Small intestine (tissue), 7 donors: ENCODE measurements around the gene PDXP. TPM values are rescaled to one million over a fixed set of nuclear protein-coding genes. Genes with fewer than 3 reads are reported as not detected.

Source experiments
- DNase-seq, 2 donors: peaks; one replicate each; pipeline versions ENCODE4 v3.0.0 to v3.0.0-alpha.2; 2013
- FAIRE-seq: peaks from 2 replicates; lab custom pipeline; 2012; peaks lifted over from hg19 to GRCh38; lab: Jason Lieb, UNC
- H3K27ac ChIP-seq, 3 donors: one replicate each; pipeline ENCODE4 v1.5.1; 2013; ENCODE audit warnings: low read length in 2 of 3, mild to moderate bottlenecking in 2 of 3, control low read depth in 1 of 3, inconsistent platforms in 1 of 3, low read depth in 1 of 3, moderate library complexity in 1 of 3
- H3K27me3 ChIP-seq, 3 donors: one replicate each; pipeline ENCODE4 v1.6.1; 2013; ENCODE audit warnings: low read length in 3 of 3, inconsistent platforms in 1 of 3; ENCODE audit not compliant: control insufficient read depth in 3 of 3, insufficient read depth in 3 of 3
- H3K36me3 ChIP-seq, 3 donors: one replicate each; pipeline ENCODE4 v1.6.1; 2013; ENCODE audit warnings: low read length in 3 of 3, inconsistent platforms in 1 of 3, low read depth in 1 of 3, mild to moderate bottlenecking in 1 of 3, moderate library complexity in 1 of 3; ENCODE audit not compliant: control insufficient read depth in 3 of 3, insufficient read depth in 2 of 3
- H3K4me1 ChIP-seq, 3 donors: one replicate each; pipeline ENCODE4 v1.6.1; 2013; ENCODE audit warnings: low read length in 2 of 3, inconsistent platforms in 1 of 3, low read depth in 1 of 3, mild to moderate bottlenecking in 1 of 3, moderate library complexity in 1 of 3; ENCODE audit not compliant: control insufficient read depth in 3 of 3, insufficient read depth in 2 of 3
- H3K4me3 ChIP-seq, 3 donors: one replicate each; pipeline ENCODE4 v1.5.1; 2013; ENCODE audit warnings: low read length in 3 of 3, control low read depth in 1 of 3, inconsistent platforms in 1 of 3, low read depth in 1 of 3, mild to moderate bottlenecking in 1 of 3, moderate library complexity in 1 of 3
- H3K9me3 ChIP-seq, 2 donors: one replicate each; pipeline ENCODE4 v1.6.1; 2013; ENCODE audit warnings: low read depth in 1 of 2, low read length in 1 of 2; ENCODE audit not compliant: control insufficient read depth in 2 of 2, insufficient read depth in 1 of 2
- WGBS, 3 donors: extraction: QIAGEN DNeasy Blood & Tissue Kit; methylation state at CpG; one replicate each; pipeline ENCODE4 v1.1.7; 2013; 5-methylcytosine and 5-hydroxymethylcytosine counted together
- polyA plus RNA-seq, 4 donors: library from polyadenylated mRNA; stranded (reverse) in 3 of 4; unstranded in 1 of 4; fragments of 200-250 nt in 3 of 4; fragments of 120-200 nt in 1 of 4; gene quantifications; one replicate each; pipeline versions ENCODE4 v1.2.1 to v1.2.3, GENCODE V29; 2013
- donor health status: healthy with polysubstance abuse.
- donor health status: control.
- donor health status: control.
- donor health status: Bipolar disorder and iron deficiency.
- donor health status: healthy.

PDXP gene
- polyA plus RNA-seq, 4 donors: 24.1 to 98.6 (median 57.3) TPM

DNA sequence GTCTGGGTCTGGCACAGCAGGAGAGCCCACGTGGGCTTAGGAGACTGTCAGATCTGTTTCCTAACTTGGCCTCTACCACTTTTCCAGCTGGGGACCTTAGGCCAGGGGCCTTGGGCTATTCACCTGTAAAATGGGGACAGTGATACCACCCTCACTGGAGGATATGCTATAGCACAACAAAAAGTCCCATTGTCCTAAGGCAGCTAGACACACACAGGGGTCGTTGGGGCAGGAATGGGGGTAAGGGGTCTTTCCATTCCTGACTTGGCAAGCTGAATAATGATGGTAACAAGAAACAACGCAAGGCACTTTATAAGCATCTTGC is 21.6 kb upstream of the PDXP start:
- WGBS, 3 donors: 46 to 61% (median 59%) methylated on average over 3 of the region's 3 CpGs
- no peaks in the 10 kb centered on the region for H3K9me3 ChIP-seq
- H3K36me3 ChIP-seq: peaks cover 0 to 56% (median 0%) of the 10 kb centered on the region in 3 donors
- peak overlapping the region; percentile 55 to 96 (median 72) for H3K27ac ChIP-seq
- peaks cover 18 to 85% (median 30%) of the 10 kb centered on the region in 3 donors for H3K4me1 ChIP-seq
- DNase-seq (no peak), FAIRE-seq (no peak)
- H3K27me3 ChIP-seq: no peaks in the 10 kb centered on the region
- no peak overlapping the region for H3K4me3 ChIP-seq

GRCh38 chr22:37638391-37639069 is 20.0 kb upstream of the PDXP start:
- Histone ChIP-seq H3K9me3 (no peaks in the 10 kb centered on the region), H3K27ac (peak overlapping the region; percentile 91 to 96 (median 92)), H3K4me3 (peak overlapping the region in 2 of 3 donors; percentile 78 to 81), H3K27me3 (no peaks in the 10 kb centered on the region), H3K36me3 (peaks cover 0 to 58% (median 0%) of the 10 kb centered on the region in 3 donors), H3K4me1 (peaks cover 12 to 84% (median 30%) of the 10 kb centered on the region in 3 donors)
- DNase-seq (peak; percentile 93 to 98), FAIRE-seq (no peak)
- 5 to 29% (median 19%) methylated on average over 11 of the region's 11 CpGs for WGBS, 3 donors

- peak; percentile 72 to 84 for DNase-seq
- peaks cover 0 to 64% (median 0%) of the 10 kb centered on the region in 3 donors for H3K36me3 ChIP-seq
- peaks cover 9 to 78% (median 27%) of the 10 kb centered on the region in 3 donors for H3K4me1 ChIP-seq
- H3K27me3 ChIP-seq: no peaks in the 10 kb centered on the region
- H3K4me3 ChIP-seq: peak within 1 kb of the TSS; percentile 68 to 81 (median 78)
- 1 to 4% (median 2%) methylated on average over 27 to 57 of the region's 57 CpGs for WGBS, 3 donors
- peak within 1 kb of the TSS; percentile 91 to 96 (median 92) for H3K27ac ChIP-seq
- H3K9me3 ChIP-seq: no peaks in the 10 kb centered on the region
- no peak for FAIRE-seq
Measured at GRCh38 chr22:37639070-37639760, 19.3 kb upstream of the PDXP start, which contains the start of gene SH3BP1. Gene SH3BP1 (plus strand): TSS chr22:37639669. CDS start chr22:37639788, 119 bp downstream.

DNA sequence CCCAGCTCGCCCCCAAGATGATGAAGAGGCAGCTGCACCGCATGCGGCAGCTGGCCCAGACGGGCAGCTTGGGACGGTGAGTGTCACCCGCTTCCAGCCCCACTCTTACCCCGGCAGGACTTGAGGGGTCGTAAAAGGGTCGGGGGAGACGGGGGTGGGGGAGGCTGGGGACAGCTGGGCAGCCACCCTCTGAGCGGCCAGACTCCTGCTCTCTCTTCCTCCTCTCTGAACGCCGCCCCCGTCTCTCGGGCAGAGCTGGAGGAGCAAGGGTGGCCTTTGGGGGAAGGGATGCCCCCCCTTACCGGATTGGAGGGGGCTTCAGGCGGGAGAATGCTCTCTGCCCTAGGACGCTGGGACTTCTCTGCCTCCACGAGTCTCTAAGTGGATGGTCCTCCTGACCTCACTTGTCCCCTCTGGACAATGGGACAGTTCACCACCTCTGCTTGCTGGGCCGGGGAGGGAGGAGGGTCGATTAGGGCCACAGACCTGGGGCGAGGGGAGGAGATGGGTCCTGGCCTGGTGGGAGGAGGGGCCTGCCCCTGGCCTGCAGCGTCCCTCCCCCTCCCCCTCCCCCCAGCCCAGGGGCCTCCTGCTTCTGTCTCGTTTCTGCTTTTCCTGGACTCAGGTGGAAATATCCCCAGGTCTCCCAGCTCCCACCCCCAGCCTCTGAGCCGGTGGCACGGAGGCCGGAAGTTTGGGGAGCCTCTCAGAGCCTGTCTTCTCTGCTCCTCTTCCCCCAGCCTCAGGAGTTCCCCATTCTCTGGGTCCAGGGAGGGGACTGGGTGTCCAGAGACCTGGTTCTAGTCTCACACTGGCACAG is 18.5 kb upstream of the PDXP start:
- Histone ChIP-seq H3K9me3 (no peaks in the 10 kb centered on the region), H3K36me3 (peaks cover 2 to 68% (median 3%) of the 10 kb centered on the region in 3 donors), H3K27me3 (no peaks in the 10 kb centered on the region), H3K4me3 (peak overlapping the region; percentile 68 to 81 (median 78)), H3K4me1 (peaks cover 5 to 71% (median 21%) of the 10 kb centered on the region in 3 donors), H3K27ac (peak overlapping the region; percentile 91 to 96 (median 92))
- FAIRE-seq (no peak), DNase-seq (peak in 1 of 2 donors; percentile 58)
- WGBS, 3 donors: 0 to 4% (median 1%) methylated on average over 18 to 27 of the region's 27 CpGs

GRCh38 chr22:37640591-37641560 is 17.6 kb upstream of the PDXP start:
- H3K27me3 ChIP-seq: no peaks in the 10 kb centered on the region
- peaks cover 2 to 70% (median 3%) of the 10 kb centered on the region in 3 donors for H3K36me3 ChIP-seq
- peak overlapping the region; percentile 91 to 96 (median 92) for H3K27ac ChIP-seq
- no peaks in the 10 kb centered on the region for H3K9me3 ChIP-seq
- 13 to 41% (median 34%) methylated on average over 18 to 24 of the region's 24 CpGs for WGBS, 3 donors
- FAIRE-seq: no peak
- peak overlapping the region; percentile 68 to 81 (median 78) for H3K4me3 ChIP-seq
- peak; percentile 58 to 60 for DNase-seq
- peaks cover 0 to 62% (median 16%) of the 10 kb centered on the region in 3 donors for H3K4me1 ChIP-seq

- no peaks in the 10 kb centered on the region for H3K27me3 ChIP-seq
- H3K27ac ChIP-seq: peak overlapping the region; percentile 91 to 96 (median 92)
- H3K4me1 ChIP-seq: peaks cover 0 to 55% (median 12%) of the 10 kb centered on the region in 3 donors
- 14 to 61% (median 34%) methylated on average over 5 of the region's 5 CpGs for WGBS, 3 donors
- peaks cover 2 to 70% (median 3%) of the 10 kb centered on the region in 3 donors for H3K36me3 ChIP-seq
- H3K4me3 ChIP-seq: peak overlapping the region in 1 of 3 donors; percentile 78
- DNase-seq (peak; percentile 74 to 91), FAIRE-seq (no peak)
- no peaks in the 10 kb centered on the region for H3K9me3 ChIP-seq
Measured at GRCh38 chr22:37641561-37641949, 17.0 kb upstream of the PDXP start.

- peaks cover 2 to 73% (median 7%) of the 10 kb centered on the region in 3 donors for H3K36me3 ChIP-seq
Measured at GRCh38 chr22:37643225-37643847, 15.2 kb upstream of the PDXP start.

More at GRCh38 chr22:37643225-37643847, 15.2 kb upstream of the PDXP start:
- no peaks in the 10 kb centered on the region for H3K9me3 ChIP-seq
- FAIRE-seq (no peak), DNase-seq (peak; percentile 88 to 90)
- WGBS, 3 donors: 19 to 27% (median 24%) methylated on average over 8 to 9 of the region's 9 CpGs
- peaks cover 0 to 37% (median 2%) of the 10 kb centered on the region in 3 donors for H3K4me1 ChIP-seq
- H3K27ac ChIP-seq: peak overlapping the region in 2 of 3 donors; percentile 43 to 92
- no peak overlapping the region for H3K4me3 ChIP-seq
- no peaks in the 10 kb centered on the region for H3K27me3 ChIP-seq
